HG03460 (cell line): ENCODE data around the gene SLC9C1.
A peak's percentile ranks its signal among the peaks of the same experiment; 100 is the strongest.

Experiments used
- ATAC-seq: cut with Tn5 transposase; IDR thresholded peaks from one replicate; pipeline ENCODE4 v1.9.1; 2021; ENCODE audit not compliant: unreplicated experiment

SLC9C1 gene

GRCh38 chr3:112132975-112133448, 161.0 kb downstream of the SLC9C1 start, which contains the start of gene GCSAM:
Gene GCSAM, minus strand, starts transcription at chr3:112133248. Its CDS starts 128 bp downstream, at chr3:112133120.
- ATAC-seq = peak; percentile 66

GRCh38 chr3:112132554-112132953, 161.5 kb downstream of the SLC9C1 start:
- ATAC-seq = no peak

- ATAC-seq = no peak
These were observed 161.9 kb downstream of the SLC9C1 start for GRCh38 chr3:112132088-112132487.

DNA sequence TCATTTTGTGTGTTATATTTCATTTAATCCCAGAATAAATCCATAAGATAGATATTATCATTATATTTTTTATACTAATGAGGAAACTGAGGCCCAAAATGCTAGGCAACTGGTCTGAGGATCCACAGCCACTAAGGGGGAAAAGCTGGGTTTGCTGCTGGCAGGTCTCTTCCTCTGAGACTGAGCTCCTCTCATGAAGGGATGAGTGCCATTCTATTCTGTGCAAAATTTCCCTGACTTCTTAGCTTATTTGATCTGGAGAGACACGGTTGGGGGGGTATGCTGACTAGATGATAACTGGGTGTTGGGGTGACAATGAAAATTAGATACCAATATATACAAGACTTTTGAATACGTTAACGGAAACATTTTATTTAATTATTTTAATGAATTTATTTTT, 162.9 kb downstream of the SLC9C1 start:
- ATAC-seq = no peak

DNA sequence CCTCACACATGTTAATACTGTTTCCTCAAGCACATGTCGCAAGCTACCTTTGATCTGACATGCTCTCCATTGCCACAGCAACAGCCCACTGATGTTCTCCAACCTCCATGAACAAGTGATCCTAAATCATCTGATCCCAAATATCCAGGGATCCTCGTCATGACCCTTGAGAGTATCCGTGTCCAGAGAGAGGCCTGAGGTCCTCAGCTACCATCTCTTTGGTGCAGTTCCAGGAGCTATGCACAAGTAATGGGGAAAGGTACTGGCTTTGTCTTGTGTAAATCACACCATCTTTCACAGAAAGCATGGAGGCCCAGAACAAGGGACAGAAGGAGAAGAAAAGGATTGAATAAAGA, 163.4 kb downstream of the SLC9C1 start:
- no peak for ATAC-seq

- no peak for ATAC-seq
These were observed 163.9 kb downstream of the SLC9C1 start for GRCh38 chr3:112129925-112130637.

DNA sequence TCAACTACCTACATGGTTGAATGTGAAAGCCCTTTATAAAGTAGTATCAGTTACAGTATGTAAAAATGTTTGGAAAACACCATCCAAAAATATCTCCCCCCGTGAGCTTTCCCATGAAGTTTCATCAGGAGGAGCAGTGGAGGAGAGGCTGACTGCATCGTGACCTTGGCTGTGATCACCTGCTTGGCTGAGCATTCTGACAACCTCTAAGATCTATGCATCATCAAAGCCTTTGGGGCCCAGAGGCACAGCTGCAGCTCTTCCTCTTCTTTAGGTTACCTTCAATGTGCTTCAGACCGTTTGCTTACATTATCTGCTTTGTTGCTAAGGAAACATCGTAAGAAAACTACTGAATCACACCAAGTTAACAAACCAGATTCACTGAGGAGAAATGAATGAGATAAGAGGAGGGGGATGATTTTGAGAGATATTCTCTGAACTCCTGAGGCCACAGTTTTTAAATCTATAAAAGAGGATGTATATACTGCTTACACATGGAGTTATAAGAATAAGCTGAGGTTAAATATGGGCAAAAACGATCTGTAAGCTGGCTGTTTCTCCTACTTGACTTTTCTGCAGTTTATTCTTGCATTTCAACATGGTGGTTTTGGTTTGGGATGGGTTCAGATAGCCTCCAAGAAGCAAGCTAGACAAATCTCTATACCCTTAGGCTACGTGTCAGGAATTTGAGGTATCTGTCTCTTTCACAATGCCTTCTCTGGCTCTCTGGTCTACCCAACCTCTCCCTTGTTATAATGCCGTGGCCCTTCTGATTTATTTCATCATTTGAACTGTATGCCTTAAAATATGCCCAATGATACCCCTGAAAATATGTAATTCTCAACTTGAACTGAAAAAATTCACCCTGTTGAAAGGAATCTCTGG, 164.9 kb downstream of the SLC9C1 start:
- peak; percentile 48 for ATAC-seq

GRCh38 chr3:112127522-112128494, 166.2 kb downstream of the SLC9C1 start:
- ATAC-seq = no peak

- no peak for ATAC-seq
These were observed 167.5 kb downstream of the SLC9C1 start for GRCh38 chr3:112126511-112126911.

GRCh38 chr3:112124907-112125607, 169.0 kb downstream of the SLC9C1 start:
- ATAC-seq = no peak

DNA sequence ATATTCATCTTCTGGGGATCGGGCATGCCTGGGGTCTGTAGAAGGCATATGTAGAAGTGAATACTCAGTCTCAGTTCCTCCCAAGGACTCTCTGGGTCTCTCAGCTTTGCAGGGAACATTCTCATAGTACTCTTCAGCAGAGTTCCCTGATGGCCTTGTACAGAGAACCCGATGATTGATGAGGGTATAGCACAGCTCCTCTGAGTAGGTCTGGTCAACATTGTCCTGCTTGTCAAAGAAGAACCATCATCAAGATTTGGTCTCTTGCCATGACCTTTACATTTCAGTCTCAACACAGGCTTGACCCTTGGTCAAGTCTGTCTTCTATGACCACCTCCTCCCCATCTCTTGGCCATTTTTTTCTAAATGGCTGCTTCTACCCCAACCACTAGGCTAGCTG, 170.5 kb downstream of the SLC9C1 start:
- ATAC-seq = no peak

DNA sequence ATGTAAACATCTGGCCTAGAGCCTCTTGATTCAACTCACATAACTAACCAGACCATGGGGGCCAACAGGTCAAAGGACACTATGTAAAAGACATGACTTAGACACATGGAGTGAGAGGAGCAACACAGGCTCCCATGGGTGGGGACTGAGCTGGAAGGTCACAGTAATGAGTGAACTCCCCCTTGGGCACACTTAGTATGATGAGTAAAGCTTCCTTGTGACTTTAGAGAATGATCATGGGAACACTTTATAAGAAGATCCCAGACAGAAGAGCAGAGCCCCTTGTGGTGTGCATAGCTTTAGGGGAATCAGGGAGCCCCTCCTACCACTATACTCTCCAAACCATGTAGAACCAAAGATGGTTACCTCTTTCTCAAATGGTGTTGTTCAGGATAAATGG, 171.1 kb downstream of the SLC9C1 start:
- no peak for ATAC-seq

GRCh38 chr3:112121577-112122547, 172.2 kb downstream of the SLC9C1 start:
- no peak for ATAC-seq

- no peak for ATAC-seq
These were observed 173.8 kb downstream of the SLC9C1 start for GRCh38 chr3:112119962-112120836.

GRCh38 chr3:112117841-112118571, 176.0 kb downstream of the SLC9C1 start:
- no peak for ATAC-seq

DNA sequence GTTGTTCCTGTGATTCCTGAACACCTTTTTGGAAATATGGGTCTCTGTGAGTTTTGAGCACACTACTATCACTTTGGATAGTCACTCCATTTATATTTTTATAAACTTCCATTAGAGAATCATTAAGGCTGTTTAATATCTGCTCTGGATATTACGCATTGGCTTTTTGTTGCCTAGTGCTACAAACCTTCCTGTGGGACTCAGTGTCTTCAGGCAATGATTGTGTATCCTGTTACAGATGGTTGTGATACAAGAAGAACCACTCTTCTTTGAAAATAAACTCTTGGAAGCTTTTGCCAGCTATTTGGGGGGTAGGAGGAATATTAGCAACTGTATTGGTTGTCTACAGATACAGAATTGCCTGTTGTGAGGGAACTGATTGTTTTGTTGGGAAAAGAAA, 176.6 kb downstream of the SLC9C1 start:
- ATAC-seq = no peak

- no peak for ATAC-seq
These were observed 177.2 kb downstream of the SLC9C1 start for GRCh38 chr3:112116748-112117186.
